Peyer's patch (tissue), 4 donors: ENCODE data around the gene CST1. TPM values are rescaled to one million over a fixed set of nuclear protein-coding genes. Genes with fewer than 3 reads are reported as not detected.
"Not testable (repeated sequence)": the region's sequence is repeated elsewhere in the genome, so short reads cannot be mapped to it uniquely, and the experiment has no call there.

ENCODE experiments used
- DNase-seq, 3 donors: peaks; one replicate each; pipeline ENCODE4 v3.0.0-alpha.2; 2017 to 2019
- H3K27ac ChIP-seq, 4 donors: fragments of 200-600 bp; sonication (generic); one replicate each; pipeline ENCODE4 v1.5.1; 2016 to 2019
- H3K27me3 ChIP-seq, 2 donors: fragments of 200-600 bp; sonication (generic); one replicate each; pipeline ENCODE4 v1.5.1; 2019
- H3K36me3 ChIP-seq, 3 donors: fragments of 200-600 bp; sonication (generic); one replicate each; pipeline ENCODE4 v1.5.1; 2016 to 2019
- H3K4me1 ChIP-seq, 4 donors: fragments of 200-600 bp; sonication (generic); one replicate each; pipeline ENCODE4 v1.5.1; 2016 to 2019
- H3K4me3 ChIP-seq, 4 donors: fragments of 200-600 bp; sonication (generic); 1 replicate in 3 of 4; 2 replicates in 1 of 4; pipeline ENCODE4 v1.5.1; 2016 to 2019; ENCODE audit warnings: mild to moderate bottlenecking in 1 of 4
- H3K9me3 ChIP-seq, 4 donors: fragments of 200-600 bp; sonication (generic); one replicate each; pipeline ENCODE4 v1.5.1; 2016 to 2019; ENCODE audit warnings: mild to moderate bottlenecking in 1 of 4
- CTCF ChIP-seq, 6 experiments: fragments of 450-650 bp in 4 of 6; fragments of 200-600 bp in 2 of 6; sonication (generic) in 1 of 6; IDR thresholded peaks; one replicate each; pipeline ENCODE4 v1.5.1; 2017 to 2019; ENCODE audit warnings: antibody characterized with exemption in 6 of 6, mild to moderate bottlenecking in 3 of 6, moderate library complexity in 1 of 6
- POLR2A ChIP-seq, 2 donors: fragments of 450-650 bp; IDR thresholded peaks; one replicate each; pipeline ENCODE4 v1.5.1; 2017; ENCODE audit warnings: antibody characterized with exemption in 2 of 2, mild to moderate bottlenecking in 2 of 2, moderate library complexity in 2 of 2
- total RNA-seq, 4 donors: library from RNA; depleted of rRNA; stranded (reverse); fragments of >200 nt; gene quantifications; one replicate each; pipeline ENCODE4 v1.1.0, GENCODE V29; 2016

Gene CST1
- total RNA-seq, 4 donors from 2014 or later, result not detected

GRCh38 chr20:23745247-23745646, 5.5 kb downstream of the CST1 start:
- H3K36me3 ChIP-seq, result no peaks in the 10 kb centered on the region
- H3K4me1 ChIP-seq, result no peaks in the 10 kb centered on the region
- H3K27ac ChIP-seq, result no peak overlapping the region
- H3K27me3 ChIP-seq, result no peaks in the 10 kb centered on the region
- TF ChIP-seq CTCF (IDR thresholded peaks at IDR 0.05) (no peak), POLR2A (IDR thresholded peaks at IDR 0.05) (no peak)
- DNase-seq, result no peak
- no peak overlapping the region for H3K4me3 ChIP-seq
- H3K9me3 ChIP-seq, result no peaks in the 10 kb centered on the region

DNA sequence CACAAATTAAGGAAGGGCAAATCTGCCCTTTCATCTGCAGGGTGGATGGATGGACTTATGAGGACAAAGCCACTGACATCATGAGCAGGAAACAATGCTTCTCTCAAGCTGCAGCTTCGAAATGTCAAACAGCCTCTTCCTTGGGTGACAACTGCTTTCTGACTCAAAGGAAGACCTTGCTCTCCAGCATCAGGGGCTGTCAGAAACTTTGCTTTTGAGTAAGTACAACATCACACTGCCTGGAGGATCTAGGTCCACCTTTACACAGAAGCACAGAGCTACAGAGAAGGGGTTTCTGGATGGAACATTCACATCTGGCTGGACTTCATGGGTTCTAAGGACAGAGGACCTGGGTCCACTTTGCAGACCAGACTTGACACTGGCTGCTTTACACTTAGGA, 5.9 kb downstream of the CST1 start:
- H3K4me3 ChIP-seq, result no peak overlapping the region
- H3K27me3 ChIP-seq, result no peaks in the 10 kb centered on the region
- no peak for DNase-seq
- H3K27ac ChIP-seq, result no peak overlapping the region
- no peaks in the 10 kb centered on the region for H3K9me3 ChIP-seq
- H3K36me3 ChIP-seq, result no peaks in the 10 kb centered on the region
- TF ChIP-seq POLR2A (IDR thresholded peaks at IDR 0.05) (no peak), CTCF (IDR thresholded peaks at IDR 0.05) (no peak)
- no peaks in the 10 kb centered on the region for H3K4me1 ChIP-seq

- H3K4me3 ChIP-seq, H3K4me1 ChIP-seq, DNase-seq, H3K27me3 ChIP-seq, H3K27ac ChIP-seq, H3K36me3 ChIP-seq, H3K9me3 ChIP-seq: not testable (repeated sequence)
Measured at GRCh38 chr20:23735391-23735790, 15.3 kb downstream of the CST1 start.

GRCh38 chr20:23734949-23735348, 15.8 kb downstream of the CST1 start:
- H3K36me3 ChIP-seq, H3K9me3 ChIP-seq, H3K4me3 ChIP-seq: not testable (repeated sequence)

DNA sequence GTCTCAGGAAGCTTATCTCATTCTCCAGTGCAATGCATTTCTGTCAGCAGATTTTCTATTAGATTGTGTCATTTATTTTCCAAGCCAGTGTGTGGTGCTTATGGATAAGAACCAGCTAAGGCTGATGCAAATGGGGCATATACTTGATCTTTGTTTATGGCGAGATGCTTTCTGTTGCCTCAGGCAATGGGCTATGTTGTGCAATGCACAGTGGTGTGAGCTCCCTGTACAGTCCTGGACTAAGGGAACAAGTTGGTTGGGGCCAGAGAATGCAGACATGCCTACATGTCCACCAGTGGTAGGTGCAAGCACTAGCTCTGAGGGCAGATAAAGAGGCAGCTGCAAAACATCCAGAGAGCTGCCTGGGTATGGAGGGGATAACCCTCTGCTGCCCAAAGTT, 16.3 kb downstream of the CST1 start:
- not testable (repeated sequence) for H3K4me3 ChIP-seq, H3K9me3 ChIP-seq, H3K27ac ChIP-seq, H3K4me1 ChIP-seq, H3K36me3 ChIP-seq, DNase-seq, H3K27me3 ChIP-seq

More at GRCh38 chr20:23734949-23735348, 15.8 kb downstream of the CST1 start:
- not testable (repeated sequence) for DNase-seq, H3K4me1 ChIP-seq, H3K27me3 ChIP-seq, H3K27ac ChIP-seq

GRCh38 chr20:23727016-23727415, 23.7 kb downstream of the CST1 start:
- Histone ChIP-seq H3K9me3 (no peaks in the 10 kb centered on the region), H3K27me3 (no peaks in the 10 kb centered on the region), H3K27ac (no peak overlapping the region), H3K36me3 (no peaks in the 10 kb centered on the region), H3K4me3 (no peak overlapping the region), H3K4me1 (no peaks in the 10 kb centered on the region)
- no peak for DNase-seq
- TF ChIP-seq CTCF (IDR thresholded peaks at IDR 0.05), result no peak
- TF ChIP-seq POLR2A (IDR thresholded peaks at IDR 0.05), result no peak

- no peaks in the 10 kb centered on the region for H3K27me3 ChIP-seq
- TF ChIP-seq CTCF (IDR thresholded peaks at IDR 0.05) (no peak), POLR2A (IDR thresholded peaks at IDR 0.05) (no peak)
Measured at GRCh38 chr20:23725102-23725501, 25.6 kb downstream of the CST1 start.

More at GRCh38 chr20:23725102-23725501, 25.6 kb downstream of the CST1 start:
- no peaks in the 10 kb centered on the region for H3K36me3 ChIP-seq
- H3K27ac ChIP-seq, result no peak overlapping the region
- no peaks in the 10 kb centered on the region for H3K9me3 ChIP-seq
- no peaks in the 10 kb centered on the region for H3K4me1 ChIP-seq
- no peak for DNase-seq
- no peak overlapping the region for H3K4me3 ChIP-seq
